Activated T-cell treated with anti-CD3 and anti-CD28 coated beads, Interleukin-2, amount 50 U/mL, for 24 hours (primary cell): Measurements from ENCODE around the gene GAS5.
"Not testable (repeated sequence)": the region's sequence is repeated elsewhere in the genome, so short reads cannot be mapped to it uniquely, and the experiment has no call there.

Source experiments
- DNase-seq: peaks from one replicate; pipeline ENCODE4 v3.0.0-alpha.2; 2020
- H3K27ac Mint-ChIP-seq: 2 replicates; pipeline ENCODE4 v1.8.0; 2020; ENCODE audit warnings: mild to moderate bottlenecking, mixed read lengths
- H3K27me3 Mint-ChIP-seq: 2 replicates; pipeline ENCODE4 v1.8.0; 2020; ENCODE audit warnings: mixed read lengths
- H3K36me3 Mint-ChIP-seq: 2 replicates; pipeline ENCODE4 v1.8.0; 2020; ENCODE audit warnings: low read depth, mixed read lengths
- H3K4me1 Mint-ChIP-seq: 2 replicates; pipeline ENCODE4 v1.8.0; 2020; ENCODE audit warnings: low read depth, mixed read lengths
- H3K4me3 Mint-ChIP-seq: 2 replicates; pipeline ENCODE4 v1.8.0; 2020; ENCODE audit warnings: mild to moderate bottlenecking, moderate library complexity, mixed read lengths
- H3K9me3 Mint-ChIP-seq: 2 replicates; pipeline ENCODE4 v1.8.0; 2020; ENCODE audit warnings: mixed read lengths

The GAS5 gene

GRCh38 chr1:173884701-173885100 is 16.9 kb upstream of the GAS5 start:
- H3K36me3 Mint-ChIP-seq, result peaks cover 67% of the 10 kb centered on the region
- no peaks in the 10 kb centered on the region for H3K27me3 Mint-ChIP-seq
- H3K4me1 Mint-ChIP-seq, result peaks cover 22% of the 10 kb centered on the region
- no peak for DNase-seq
- no peak overlapping the region for H3K27ac Mint-ChIP-seq
- H3K9me3 Mint-ChIP-seq, result no peaks in the 10 kb centered on the region
- H3K4me3 Mint-ChIP-seq, result no peak overlapping the region

- not testable (repeated sequence) for H3K4me1 Mint-ChIP-seq, H3K9me3 Mint-ChIP-seq, DNase-seq, H3K27me3 Mint-ChIP-seq, H3K4me3 Mint-ChIP-seq, H3K27ac Mint-ChIP-seq
- H3K36me3 Mint-ChIP-seq, result peaks cover 69% of the 10 kb centered on the region
These were observed 13.3 kb upstream of the GAS5 start for GRCh38 chr1:173881117-173881516.

GRCh38 chr1:173878251-173878650 is 10.5 kb upstream of the GAS5 start:
- Mint-ChIP-seq H3K4me1 (peaks cover 7% of the 10 kb centered on the region), H3K36me3 (peaks cover 75% of the 10 kb centered on the region), H3K27ac (no peak overlapping the region), H3K27me3 (no peaks in the 10 kb centered on the region), H3K4me3 (no peak overlapping the region), H3K9me3 (no peaks in the 10 kb centered on the region)
- DNase-seq, result no peak

- H3K36me3 Mint-ChIP-seq, result peaks cover 82% of the 10 kb centered on the region
- H3K9me3 Mint-ChIP-seq, result no peaks in the 10 kb centered on the region
- no peak overlapping the region for H3K27ac Mint-ChIP-seq
- no peaks in the 10 kb centered on the region for H3K27me3 Mint-ChIP-seq
- no peak for DNase-seq
- H3K4me3 Mint-ChIP-seq, result no peak overlapping the region
- H3K4me1 Mint-ChIP-seq, result peaks cover 13% of the 10 kb centered on the region
These were observed 8.9 kb upstream of the GAS5 start for GRCh38 chr1:173876732-173877131.

- Mint-ChIP-seq H3K27ac (peak overlapping the region; percentile 79), H3K4me3 (peak overlapping the region; percentile 26), H3K4me1 (peaks cover 47% of the 10 kb centered on the region), H3K27me3 (no peaks in the 10 kb centered on the region), H3K9me3 (no peaks in the 10 kb centered on the region), H3K36me3 (peaks cover 68% of the 10 kb centered on the region)
- DNase-seq, result no peak
These were observed 3.7 kb upstream of the GAS5 start for GRCh38 chr1:173871500-173871899.

- H3K36me3 Mint-ChIP-seq, result peaks cover 68% of the 10 kb centered on the region
- no peaks in the 10 kb centered on the region for H3K9me3 Mint-ChIP-seq
- H3K27ac Mint-ChIP-seq, result peak overlapping the region; percentile 80
- DNase-seq, result no peak
- H3K27me3 Mint-ChIP-seq, result no peaks in the 10 kb centered on the region
- H3K4me1 Mint-ChIP-seq, result peaks cover 49% of the 10 kb centered on the region
- H3K4me3 Mint-ChIP-seq, result peak overlapping the region; percentile 97
These were observed 3.3 kb upstream of the GAS5 start for GRCh38 chr1:173871091-173871490.

- Mint-ChIP-seq H3K36me3 (peaks cover 68% of the 10 kb centered on the region), H3K27me3 (no peaks in the 10 kb centered on the region), H3K4me1 (peaks cover 53% of the 10 kb centered on the region), H3K27ac (peak overlapping the region; percentile 80), H3K4me3 (peak overlapping the region; percentile 97), H3K9me3 (no peaks in the 10 kb centered on the region)
- no peak for DNase-seq
These were observed 2.7 kb upstream of the GAS5 start for GRCh38 chr1:173870252-173871075.

- Mint-ChIP-seq H3K36me3 (peaks cover 74% of the 10 kb centered on the region), H3K9me3 (no peaks in the 10 kb centered on the region), H3K4me3 (peak overlapping the region; percentile 97)
These were observed 1.2 kb upstream of the GAS5 start for GRCh38 chr1:173869021-173869359.

GRCh38 chr1:173868266-173869020 is 654 bp upstream of the GAS5 start, which contains the start of gene ZBTB37:
Gene ZBTB37 (plus strand): TSS chr1:173868380. CDS start chr1:173870226, 1,846 bp downstream.
- H3K27ac Mint-ChIP-seq, result peak within 1 kb of the TSS; percentile 100
- DNase-seq, result peak; percentile 96
- H3K9me3 Mint-ChIP-seq, result no peaks in the 10 kb centered on the region
- peaks cover 74% of the 10 kb centered on the region for H3K36me3 Mint-ChIP-seq
- H3K4me3 Mint-ChIP-seq, result peak within 1 kb of the TSS; percentile 97
- H3K4me1 Mint-ChIP-seq, result peaks cover 68% of the 10 kb centered on the region
- no peaks in the 10 kb centered on the region for H3K27me3 Mint-ChIP-seq

More at GRCh38 chr1:173869021-173869359, 1.2 kb upstream of the GAS5 start:
- H3K27ac Mint-ChIP-seq, result peak overlapping the region; percentile 100
- peaks cover 63% of the 10 kb centered on the region for H3K4me1 Mint-ChIP-seq
- H3K27me3 Mint-ChIP-seq, result no peaks in the 10 kb centered on the region
- no peak for DNase-seq

GRCh38 chr1:173867141-173867752 is 542 bp downstream of the GAS5 start:
- H3K27ac Mint-ChIP-seq, result peak overlapping the region; percentile 100
- peaks cover 75% of the 10 kb centered on the region for H3K36me3 Mint-ChIP-seq
- H3K27me3 Mint-ChIP-seq, result no peaks in the 10 kb centered on the region
- H3K9me3 Mint-ChIP-seq, result no peaks in the 10 kb centered on the region
- peak overlapping the region; percentile 97 for H3K4me3 Mint-ChIP-seq
- peaks cover 62% of the 10 kb centered on the region for H3K4me1 Mint-ChIP-seq
- no peak for DNase-seq

GRCh38 chr1:173866413-173867115 is 1.2 kb downstream of the GAS5 start:
- Mint-ChIP-seq H3K4me3 (peak overlapping the region; percentile 97), H3K27me3 (no peaks in the 10 kb centered on the region), H3K36me3 (peaks cover 79% of the 10 kb centered on the region), H3K27ac (peak overlapping the region; percentile 100), H3K4me1 (peaks cover 63% of the 10 kb centered on the region), H3K9me3 (no peaks in the 10 kb centered on the region)
- no peak for DNase-seq

- Mint-ChIP-seq H3K27ac (peak overlapping the region; percentile 100), H3K27me3 (no peaks in the 10 kb centered on the region), H3K4me1 (peaks cover 54% of the 10 kb centered on the region), H3K36me3 (peaks cover 77% of the 10 kb centered on the region), H3K4me3 (peak overlapping the region; percentile 97), H3K9me3 (no peaks in the 10 kb centered on the region)
- DNase-seq, result no peak
These were observed 2.2 kb downstream of the GAS5 start for GRCh38 chr1:173865468-173866164.

- peak overlapping the region; percentile 97 for H3K4me3 Mint-ChIP-seq
These were observed 3.5 kb downstream of the GAS5 start for GRCh38 chr1:173864179-173864867.

More at GRCh38 chr1:173864179-173864867, 3.5 kb downstream of the GAS5 start:
- Mint-ChIP-seq H3K27me3 (no peaks in the 10 kb centered on the region), H3K36me3 (peaks cover 83% of the 10 kb centered on the region), H3K27ac (peak overlapping the region; percentile 100), H3K9me3 (no peaks in the 10 kb centered on the region), H3K4me1 (peaks cover 41% of the 10 kb centered on the region)
- no peak for DNase-seq
